Activated CD4-positive, alpha-beta T cell treated with anti-CD3 and anti-CD28 coated beads for 4 hours (primary cell): ENCODE results near the gene SMCO3.

Experiments
- DNase-seq, 2 donors: peaks; one replicate each; pipeline ENCODE4 v3.0.0-alpha.2; 2020

Gene SMCO3

DNA sequence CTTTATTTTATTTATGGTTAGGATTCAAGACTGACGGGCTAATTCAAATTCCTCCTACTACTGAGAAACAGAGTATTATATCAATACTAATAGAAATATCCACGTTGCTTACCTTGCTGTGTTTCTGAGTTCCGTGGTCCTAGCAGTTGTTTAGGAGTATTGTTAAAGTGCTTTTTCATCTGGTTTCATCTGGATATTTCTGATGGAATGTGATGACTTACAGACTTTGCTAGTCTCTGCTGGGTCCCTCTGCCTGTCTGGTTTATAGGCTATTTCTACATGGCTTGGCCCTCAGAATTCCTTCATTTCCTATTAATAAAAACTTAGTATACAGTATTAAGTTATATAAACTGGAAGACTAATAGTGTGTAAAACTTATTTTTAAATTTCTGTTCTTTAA lies at the start of gene SMCO3:
TSS of gene SMCO3 (minus strand) at position 169 of the 400 bp plus-strand sequence. CDS start 7,502 bp downstream, outside the sequence.
- DNase-seq = no peak

DNA sequence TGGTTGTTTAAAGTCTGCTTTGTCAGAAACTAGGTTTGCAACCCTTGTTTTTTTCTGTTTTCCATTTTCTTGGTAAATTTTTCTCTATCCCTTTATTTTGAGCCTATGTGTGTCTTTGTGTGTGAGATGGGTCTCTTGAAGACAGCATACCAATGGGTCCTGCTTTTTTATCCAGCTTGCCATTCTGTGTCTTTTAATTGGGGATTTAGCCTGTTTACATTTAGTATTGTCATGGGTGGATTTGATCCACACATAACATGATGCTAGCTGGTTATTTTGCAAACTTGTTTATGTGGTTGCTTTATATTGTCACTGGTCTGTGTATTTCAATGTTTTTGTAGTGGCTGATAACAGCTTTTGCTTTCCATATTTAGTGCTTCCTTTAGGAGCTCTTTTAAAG lies 46.5 kb upstream of the SMCO3 start:
- DNase-seq = no peak

DNA sequence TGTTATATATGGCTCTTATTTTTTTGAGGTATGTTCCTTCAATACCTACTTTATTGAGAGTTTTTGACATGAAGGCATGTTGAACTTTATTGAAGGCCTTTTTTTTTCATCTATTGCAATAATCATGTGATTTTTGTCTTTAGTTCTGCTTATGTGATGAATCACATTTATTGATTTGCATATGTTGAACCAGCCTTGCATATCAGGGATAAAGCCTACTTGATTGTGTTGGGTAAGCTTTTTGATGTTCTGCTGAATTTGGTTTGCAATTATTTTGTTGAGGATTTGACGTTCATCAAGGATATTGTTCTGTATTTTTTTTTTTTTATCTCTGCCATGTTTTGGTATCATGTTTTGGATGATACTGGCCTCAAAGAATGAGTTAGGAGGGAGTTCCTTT lies 44.5 kb upstream of the SMCO3 start:
- no peak for DNase-seq

DNA sequence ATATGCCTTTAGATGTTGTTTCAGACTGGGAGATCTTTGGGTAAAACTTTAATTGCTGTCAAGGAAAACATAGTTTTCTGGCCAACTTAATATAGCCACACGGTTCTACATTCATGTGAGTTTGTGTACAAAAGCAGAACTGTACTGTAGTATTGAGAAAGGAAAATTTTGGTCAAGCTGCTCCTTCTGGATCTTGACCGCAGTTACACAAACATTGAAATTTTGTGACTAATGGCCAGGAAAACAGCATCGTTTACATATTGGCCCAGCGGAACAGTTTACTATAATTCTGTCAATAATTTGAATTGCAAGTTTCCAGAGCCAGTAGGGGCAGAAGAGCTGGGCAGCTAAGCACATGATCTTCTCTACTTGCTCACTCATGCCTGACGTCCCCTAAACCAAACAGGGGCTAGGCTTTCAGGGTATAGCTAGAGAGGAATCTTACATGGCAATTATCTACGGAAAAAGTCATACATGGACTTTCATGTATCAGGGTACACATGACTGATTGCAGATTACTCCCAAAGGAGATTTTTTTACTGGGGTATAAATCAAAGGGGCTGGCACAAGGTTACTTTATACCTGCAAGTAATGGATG lies 40.7 kb upstream of the SMCO3 start:
- no peak for DNase-seq

DNA sequence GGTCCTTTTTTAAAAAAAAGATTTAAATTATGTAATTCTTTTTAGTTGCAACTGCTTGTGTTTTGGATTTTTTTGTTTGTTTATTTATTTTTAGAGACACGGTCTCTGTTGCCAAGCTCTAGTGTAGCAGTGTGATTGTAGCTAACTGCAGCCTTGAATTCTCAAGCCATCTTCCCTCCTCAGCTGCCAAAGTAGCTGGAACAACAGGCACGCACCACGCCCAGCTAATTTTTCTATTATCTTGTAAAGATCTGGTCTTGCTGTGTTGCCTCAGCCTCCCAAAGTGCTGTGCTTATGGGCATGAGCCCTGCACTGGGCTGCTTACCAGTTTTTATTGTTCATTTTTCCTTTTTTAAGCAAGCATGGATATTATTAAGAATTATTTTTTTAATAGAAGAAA lies 40.0 kb upstream of the SMCO3 start:
- no peak for DNase-seq

DNA sequence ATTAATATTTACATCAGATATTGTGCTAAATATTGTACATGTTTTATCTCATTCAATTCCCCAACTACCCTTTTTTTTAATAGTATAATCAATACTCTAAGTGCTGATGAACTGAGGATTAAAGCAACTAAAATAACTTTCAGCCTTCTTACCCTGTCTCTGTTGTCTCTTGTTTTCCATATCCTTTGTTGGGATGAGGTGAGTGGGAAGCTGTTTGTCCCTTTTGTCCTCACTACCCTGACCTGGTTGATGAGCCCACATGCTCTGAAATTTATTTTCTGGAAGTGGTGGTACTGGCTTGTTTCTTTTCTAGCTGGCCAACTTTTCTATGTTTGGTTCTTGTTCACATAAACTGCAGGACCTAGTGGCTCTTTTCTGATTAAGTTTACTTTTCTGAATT lies 38.9 kb upstream of the SMCO3 start:
- DNase-seq = no peak

DNA sequence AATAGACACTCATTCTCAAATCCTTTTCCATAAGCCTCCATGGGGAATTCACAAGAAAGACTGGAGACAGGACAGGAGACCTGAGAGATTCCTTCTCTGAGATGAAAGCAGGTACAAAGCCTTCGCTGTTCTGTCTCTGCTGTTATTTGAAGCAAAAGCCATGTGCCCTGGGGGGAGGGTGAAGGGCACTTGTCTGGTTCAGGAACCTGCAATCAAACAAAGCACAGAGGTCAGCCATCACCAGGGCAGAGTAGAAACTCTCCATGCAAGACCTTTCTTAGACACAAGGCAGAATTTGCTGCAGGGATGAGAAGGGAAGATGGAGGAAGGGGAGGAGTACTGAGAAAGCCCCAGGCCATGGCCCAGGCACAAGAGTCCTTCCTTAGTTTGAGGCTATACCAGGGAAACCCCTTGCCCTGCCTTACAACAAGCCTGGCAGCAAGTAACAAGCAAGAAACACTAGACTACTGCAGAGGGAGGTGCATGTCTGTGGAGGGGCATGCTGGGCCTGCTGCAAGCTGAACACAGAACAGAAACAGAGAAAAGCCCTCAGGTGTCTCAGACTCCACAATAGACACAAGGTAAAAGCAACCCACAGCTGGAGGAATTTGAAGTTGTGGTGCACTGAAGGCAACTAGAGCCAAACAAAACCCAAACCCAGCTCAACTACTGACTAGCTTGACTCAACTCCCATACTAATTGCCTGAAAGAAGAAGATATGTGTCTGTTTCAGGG lies 37.1 kb upstream of the SMCO3 start:
- DNase-seq = no peak

DNA sequence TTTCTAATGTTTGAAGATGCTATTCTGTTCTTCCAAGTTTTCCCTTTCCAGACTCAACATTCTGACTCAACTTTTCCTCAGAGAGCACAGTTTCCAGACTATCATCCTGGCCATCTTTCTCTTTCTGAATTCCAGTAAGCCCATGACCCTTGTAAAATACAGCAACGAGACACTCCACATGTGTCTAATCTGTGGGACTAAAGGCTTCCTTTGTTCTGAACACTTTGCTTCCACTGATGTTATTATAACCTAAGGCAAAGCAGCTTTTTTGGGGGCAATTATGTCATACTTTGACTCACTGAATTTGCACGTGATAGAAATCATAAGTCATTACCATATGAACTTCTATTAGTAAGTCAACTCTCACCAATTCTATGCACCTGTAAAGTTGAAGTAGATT lies 35.7 kb upstream of the SMCO3 start:
- DNase-seq = no peak

DNA sequence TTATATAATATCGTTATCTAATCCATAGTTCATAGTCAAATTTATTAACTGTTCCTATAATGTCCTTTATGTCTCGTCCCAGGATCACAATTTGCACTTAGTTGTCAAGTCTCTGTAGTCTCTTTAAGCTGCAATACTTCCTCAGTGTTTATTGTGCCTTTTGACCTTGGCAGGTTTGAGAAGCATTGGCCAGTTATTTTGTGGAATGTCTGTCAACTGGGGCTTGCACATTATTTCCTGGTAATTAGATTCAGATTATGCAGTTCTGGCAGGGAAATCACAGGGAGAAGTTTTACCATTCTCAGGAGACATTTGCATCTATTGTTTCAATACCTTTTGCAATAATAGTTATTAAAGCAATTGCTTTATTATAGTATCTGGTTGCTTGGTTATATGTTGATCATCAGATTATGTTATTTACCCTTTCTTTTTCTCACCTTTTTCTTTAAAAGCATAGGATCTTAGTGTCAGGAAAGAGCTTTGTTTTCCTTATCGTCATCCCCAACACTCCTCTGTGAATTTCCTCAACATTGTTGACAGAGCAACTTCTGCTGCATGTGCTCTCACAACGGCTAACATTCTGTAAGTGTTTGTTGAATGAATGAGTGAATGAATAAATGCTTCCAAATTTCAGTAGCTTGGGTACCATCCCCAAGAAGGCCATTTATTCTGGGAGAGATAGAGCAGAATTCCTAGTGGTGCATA lies 33.0 kb upstream of the SMCO3 start:
- DNase-seq = no peak

DNA sequence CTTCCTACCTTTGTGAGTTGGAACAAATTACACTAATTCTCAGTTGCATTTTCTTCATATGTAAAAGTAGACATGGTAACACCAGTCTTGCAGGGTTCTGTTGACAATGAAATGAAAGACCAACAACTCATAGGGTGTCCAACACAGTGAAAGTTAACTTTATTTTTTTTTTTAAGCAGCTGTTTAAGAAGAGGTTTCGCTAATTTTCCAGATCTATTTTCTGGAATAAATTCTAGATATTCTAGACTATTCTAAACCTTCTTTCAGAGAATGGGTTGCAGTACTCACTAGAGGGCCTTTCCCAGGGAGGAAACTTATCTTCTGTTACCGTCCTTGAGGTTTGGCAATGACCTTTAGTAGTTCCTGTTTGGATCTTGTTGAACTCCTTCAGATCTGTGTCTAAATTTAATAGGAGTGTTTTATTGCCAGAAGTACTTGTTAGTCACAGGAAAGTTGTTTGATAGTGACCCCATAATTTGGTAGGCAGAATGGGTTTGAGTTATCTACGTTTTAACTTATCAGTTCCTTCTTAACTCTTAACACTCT lies 32.1 kb upstream of the SMCO3 start:
- no peak for DNase-seq

DNA sequence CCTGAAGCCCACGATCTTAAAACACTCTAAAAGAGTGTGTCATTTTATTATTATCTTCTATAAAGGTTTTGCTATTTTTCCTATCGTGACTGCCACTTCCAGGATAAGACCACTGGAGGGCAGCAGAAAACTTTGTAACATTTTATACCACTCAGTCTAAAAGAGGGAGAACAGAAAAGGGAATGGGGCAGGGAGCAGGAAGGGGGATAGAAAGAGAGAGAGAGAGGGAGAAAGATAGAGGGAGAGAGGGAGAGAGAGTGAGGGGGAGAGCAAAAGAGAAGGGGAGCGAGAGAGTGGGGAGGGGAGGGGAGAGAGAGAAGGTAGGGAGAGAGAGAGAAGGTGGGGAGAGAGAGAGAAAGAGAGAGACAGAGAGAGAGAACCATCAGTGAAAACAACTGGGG lies 31.4 kb upstream of the SMCO3 start:
- peak; percentile 32 to 55 for DNase-seq

DNA sequence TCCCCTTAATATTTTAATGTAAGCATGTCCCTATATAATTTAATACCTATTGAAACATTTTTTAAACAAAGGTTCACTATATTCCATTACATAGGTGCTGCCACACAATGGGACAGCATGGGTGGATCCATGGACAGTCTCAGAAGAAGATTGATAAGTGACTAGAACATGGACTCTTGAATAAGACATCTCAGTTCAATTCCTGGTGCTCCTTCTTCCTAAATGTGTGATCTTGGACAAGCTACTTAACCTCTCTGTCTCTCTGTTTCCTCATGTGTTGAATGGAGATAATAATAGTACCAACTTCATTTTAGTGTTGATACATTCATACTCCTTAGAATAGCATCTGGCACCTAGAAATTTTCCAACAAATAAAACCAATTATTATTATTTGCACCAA lies 30.4 kb upstream of the SMCO3 start:
- no peak for DNase-seq

DNA sequence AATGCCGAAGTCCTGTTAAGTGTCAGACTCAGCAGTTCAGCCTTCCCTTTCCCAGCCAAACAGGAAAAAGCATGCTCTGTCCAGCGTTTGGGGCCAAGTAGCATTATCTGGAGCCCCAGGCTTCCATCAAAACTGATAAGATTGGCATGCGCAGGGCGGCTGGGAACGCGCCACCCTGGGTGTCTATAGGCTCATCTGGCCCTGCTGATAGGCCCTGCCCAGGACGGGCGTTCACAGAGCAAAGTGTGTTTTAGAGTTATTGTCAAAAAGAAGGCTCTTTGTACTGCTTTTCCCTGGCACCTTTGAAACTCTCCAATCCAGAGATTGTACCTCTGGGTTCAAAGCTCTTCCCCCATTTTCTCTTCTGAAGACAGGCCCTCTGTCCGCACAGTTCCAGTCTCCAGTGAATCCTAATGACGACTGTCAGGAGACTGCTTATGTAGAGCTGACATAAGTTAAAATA lies 29.5 kb upstream of the SMCO3 start, which contains the start of gene ART4:
TSS of gene ART4 (minus strand) at position 102 of the 463 bp plus-strand sequence. CDS start 413 bp downstream, outside the sequence.
- DNase-seq = no peak

DNA sequence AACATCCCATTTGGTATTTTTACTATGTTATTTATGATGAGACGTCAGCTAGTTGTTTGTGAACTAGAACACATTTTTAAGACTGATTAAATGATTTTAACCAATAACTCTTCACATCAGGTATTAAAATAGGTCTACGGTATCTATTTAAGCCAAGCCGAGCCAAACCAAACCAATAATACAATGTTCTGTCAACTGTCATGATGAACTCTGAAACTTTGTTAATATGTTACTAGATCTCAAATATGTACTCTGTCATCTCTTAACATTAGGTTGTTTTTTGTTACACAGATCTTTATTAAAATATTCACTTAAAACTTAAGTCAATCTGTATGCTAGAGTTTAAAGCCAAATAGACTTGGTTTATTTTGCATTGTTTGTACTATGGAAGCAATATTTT lies 28.3 kb upstream of the SMCO3 start:
- no peak for DNase-seq

DNA sequence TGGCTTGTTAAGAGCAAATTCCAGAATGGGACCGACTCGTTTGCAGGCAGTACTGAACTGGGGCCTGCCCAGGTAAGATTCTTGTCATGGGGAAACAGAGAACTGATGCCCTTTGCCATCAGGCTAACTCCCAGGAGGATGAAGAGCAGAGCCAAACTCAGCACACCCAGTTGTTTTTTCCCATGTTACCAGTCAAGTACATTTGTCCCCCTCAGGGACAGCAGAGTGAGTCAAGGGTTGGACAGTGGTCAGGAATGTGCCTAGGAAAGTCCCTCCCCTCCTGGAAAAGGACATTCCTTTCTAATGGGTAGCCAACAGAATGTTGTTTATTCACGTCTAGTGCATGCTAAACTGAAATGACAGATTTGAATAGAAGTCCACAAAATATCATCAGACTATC lies 27.8 kb upstream of the SMCO3 start:
- DNase-seq = no peak

DNA sequence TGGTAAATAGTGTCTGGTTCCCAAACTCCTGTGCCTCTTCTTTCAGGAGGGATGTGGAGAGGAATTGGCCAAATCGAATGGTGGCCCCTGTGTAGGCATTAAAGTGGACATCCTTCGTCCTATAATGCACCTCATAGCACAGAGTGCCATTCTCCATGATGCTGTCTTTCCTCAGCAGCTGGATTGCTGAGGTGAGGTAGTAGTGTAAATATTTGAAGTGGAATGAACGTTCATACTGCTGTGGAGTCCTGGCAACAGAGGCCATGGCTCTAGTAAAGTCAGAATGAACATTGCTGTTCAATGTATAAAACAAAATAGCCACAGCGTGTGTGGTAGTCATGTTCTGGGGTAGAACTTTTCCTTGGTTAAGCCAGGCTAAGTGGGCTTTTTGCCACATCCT lies 26.6 kb upstream of the SMCO3 start:
- DNase-seq = no peak

DNA sequence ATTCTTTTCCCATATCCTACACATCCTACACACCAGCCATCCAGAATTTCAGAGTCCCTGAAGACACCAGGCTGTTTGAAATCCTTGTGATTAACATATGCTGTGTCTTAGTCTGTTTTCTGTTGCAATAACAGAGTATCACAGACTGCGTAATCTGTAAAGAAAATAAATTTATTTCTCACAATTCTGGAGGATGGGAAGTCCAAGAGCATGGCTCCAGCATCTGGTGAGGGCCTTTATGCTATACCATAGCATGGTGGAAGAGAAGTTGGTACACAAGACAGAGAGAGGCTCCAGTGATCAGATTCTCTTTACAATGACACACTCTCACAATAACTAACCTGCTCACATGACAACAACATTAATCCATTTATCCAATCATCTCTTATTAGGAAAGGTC lies 25.3 kb upstream of the SMCO3 start:
- DNase-seq = no peak

DNA sequence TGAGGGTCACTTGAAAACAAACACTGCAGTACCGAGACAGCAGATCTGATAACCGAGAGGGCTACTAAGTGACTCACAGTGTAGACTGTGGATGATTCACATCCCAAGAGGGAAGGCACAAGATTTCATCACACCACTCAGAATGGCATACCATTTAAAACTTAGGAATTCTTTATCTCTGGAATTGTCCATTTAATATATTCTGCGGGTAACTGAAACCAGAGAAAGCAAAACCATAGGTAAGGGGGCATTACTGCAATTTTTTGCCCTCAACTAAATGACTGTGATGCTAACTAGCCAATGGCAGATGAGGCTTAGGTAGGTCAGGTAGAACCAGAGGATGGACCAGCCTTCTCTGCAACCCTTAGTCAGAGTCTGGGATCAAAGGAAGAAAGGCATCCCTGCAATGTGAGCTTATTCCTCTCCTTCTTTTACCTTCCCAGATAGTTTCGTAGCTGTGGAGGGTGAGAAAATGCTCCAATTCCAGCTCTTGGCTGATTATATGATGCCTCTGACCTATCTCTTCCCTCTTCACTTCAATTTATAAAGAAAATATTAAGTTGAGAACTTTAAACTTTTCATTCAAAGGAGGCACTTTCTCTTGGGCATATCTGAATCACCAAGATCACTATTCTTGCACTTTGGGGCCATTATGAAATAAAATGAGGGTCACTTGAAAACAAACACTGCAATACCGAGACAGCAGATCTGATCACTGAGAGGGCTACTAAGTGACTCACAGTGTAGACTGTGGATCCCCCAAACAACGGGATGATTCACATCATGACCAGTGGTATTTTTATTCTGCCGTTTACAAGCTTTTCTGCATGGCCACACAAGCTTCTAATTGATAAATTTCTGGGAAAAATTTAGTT lies 22.6 kb upstream of the SMCO3 start:
- no peak for DNase-seq

DNA sequence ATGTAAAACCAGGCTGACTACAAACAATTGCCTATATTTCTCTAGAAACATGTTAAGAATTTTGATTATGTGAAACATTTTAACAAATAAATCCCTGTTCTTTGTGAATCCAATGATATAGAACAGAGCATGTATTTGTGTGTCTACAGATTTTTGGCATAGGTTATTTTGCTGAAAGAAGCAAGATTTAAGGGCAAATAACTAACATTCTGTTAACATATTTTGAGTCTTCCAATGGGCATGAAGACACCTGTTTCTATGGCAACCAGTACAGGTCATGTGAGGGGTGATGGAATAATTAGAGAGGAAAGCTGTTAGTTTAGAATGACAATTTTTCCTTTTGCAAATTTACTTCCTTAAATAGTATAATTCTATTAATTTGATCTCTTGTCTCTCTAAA lies 20.5 kb upstream of the SMCO3 start:
- no peak for DNase-seq

DNA sequence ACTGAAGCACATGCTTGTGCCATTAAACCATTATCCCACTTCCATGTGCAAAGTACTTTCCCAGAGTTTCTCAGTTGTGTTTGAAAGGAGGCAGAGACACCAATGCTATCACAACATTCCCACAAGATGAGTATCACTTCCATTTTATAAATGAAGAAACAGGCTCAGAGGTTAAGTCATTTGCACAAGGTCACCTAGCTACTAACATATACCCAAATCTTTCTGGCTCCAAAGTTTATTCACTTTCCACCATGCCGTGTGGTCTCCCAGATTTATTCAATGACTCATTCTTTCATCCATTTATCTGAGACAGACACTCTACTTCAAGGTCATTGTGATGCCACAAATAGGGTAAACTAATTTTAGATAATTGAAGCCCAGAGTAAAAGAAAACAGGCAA lies 20.0 kb upstream of the SMCO3 start:
- no peak for DNase-seq

DNA sequence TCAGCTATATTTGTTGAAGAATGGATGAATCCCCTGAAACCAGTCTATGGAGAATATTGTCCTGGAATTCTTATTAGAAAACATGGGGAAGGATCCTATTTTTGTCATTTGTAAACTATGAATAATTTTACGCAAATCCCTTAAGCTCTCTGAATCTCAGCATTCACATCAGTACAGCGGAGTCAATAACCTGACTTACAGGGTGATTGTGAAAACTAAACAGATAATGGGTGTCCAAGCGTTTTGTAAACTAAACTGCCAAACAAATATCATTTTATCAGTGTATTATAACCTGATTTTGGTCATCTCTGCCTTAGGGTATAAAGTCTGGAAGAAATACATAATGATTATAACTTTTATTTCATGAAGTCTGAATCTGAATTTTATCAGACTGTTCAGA lies 19.4 kb upstream of the SMCO3 start:
- no peak for DNase-seq

DNA sequence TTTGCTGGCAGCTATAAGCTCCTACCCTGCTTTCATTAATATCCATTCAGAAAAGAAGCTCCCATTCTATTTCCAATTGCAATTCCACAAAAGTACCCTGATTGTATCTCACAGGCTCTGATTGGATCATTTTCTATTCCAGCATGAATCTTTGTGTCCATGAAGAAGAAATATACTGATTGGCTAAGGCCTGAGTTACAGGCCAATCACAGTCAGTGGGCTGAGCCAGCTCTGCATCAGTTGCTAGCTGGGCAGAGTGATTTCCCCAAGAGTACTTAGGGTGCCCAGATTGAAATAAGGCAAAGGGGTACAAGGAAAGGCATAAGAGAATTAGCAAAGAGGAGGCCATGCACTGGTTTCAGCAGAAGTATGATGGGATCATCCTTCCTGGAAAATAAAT lies 14.9 kb upstream of the SMCO3 start:
- DNase-seq = no peak

DNA sequence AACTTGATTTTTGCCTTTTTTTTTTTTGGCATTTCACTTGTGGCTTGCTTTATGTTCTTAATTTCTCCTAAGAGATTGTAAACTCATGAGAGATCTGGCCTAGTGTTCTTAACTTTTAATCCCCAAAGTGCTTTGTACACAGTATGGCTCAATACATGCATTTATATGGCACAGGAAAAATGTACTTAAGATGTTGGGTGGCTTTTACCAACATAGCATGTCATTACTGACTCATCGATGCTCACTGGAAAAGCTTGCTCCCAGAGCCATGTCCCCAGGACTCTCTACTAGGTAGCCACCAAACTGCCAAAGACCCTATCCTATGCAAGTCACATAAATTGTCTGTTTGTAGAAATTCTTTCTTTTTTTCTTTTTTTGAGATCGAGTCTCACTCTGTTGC lies 13.1 kb upstream of the SMCO3 start:
- DNase-seq = no peak
